ENCODE measurements around the gene BRD8.
"Not testable (repeated sequence)": the region's sequence is repeated elsewhere in the genome, so short reads cannot be mapped to it uniquely, and the experiment has no call there.

The BRD8 gene

GRCh38 chr5:138157626-138158025 lies 20.8 kb downstream of the BRD8 start:
- DNase-seq (ENCODE audit: low read depth), result no peak

GRCh38 chr5:138155977-138156376 lies 22.5 kb downstream of the BRD8 start:
- DNase-seq (ENCODE audit: low read depth), result not testable (repeated sequence)

GRCh38 chr5:138149530-138149929 lies 28.9 kb downstream of the BRD8 start:
- no peak for DNase-seq (ENCODE audit: low read depth)

- DNase-seq (ENCODE audit: low read depth), result no peak
These were observed 29.6 kb downstream of the BRD8 start for GRCh38 chr5:138148811-138149210.

- not testable (repeated sequence) for DNase-seq (ENCODE audit: low read depth)
These were observed 34.9 kb downstream of the BRD8 start for GRCh38 chr5:138143578-138143977.

GRCh38 chr5:138141734-138142133 lies 36.7 kb downstream of the BRD8 start:
- DNase-seq (ENCODE audit: low read depth), result no peak

- DNase-seq (ENCODE audit: low read depth), result no peak
These were observed 38.2 kb downstream of the BRD8 start for GRCh38 chr5:138140268-138140667.

GRCh38 chr5:138139781-138140090 lies 38.7 kb downstream of the BRD8 start:
- DNase-seq (ENCODE audit: low read depth), result no peak

GRCh38 chr5:138138949-138139780 lies 39.3 kb downstream of the BRD8 start, which contains the start of gene NME5:
Gene NME5, minus strand, starts transcription at chr5:138139428. Its CDS starts 648 bp downstream, at chr5:138138780.
- DNase-seq (ENCODE audit: low read depth), result no peak

- DNase-seq (ENCODE audit: low read depth), result no peak
These were observed 45.9 kb downstream of the BRD8 start for GRCh38 chr5:138132543-138132942.

- no peak for DNase-seq (ENCODE audit: low read depth)
These were observed 49.1 kb downstream of the BRD8 start for GRCh38 chr5:138129347-138129746.

- DNase-seq (ENCODE audit: low read depth), result no peak
These were observed 50.1 kb downstream of the BRD8 start for GRCh38 chr5:138128334-138128733.

GRCh38 chr5:138115254-138115653 lies 63.2 kb downstream of the BRD8 start:
- DNase-seq (ENCODE audit: low read depth), result no peak

GRCh38 chr5:138111937-138112336 lies 66.5 kb downstream of the BRD8 start:
- DNase-seq (ENCODE audit: low read depth), result no peak

GRCh38 chr5:138111181-138111580 lies 67.2 kb downstream of the BRD8 start:
- no peak for DNase-seq (ENCODE audit: low read depth)

GRCh38 chr5:138110266-138110963 lies 68.0 kb downstream of the BRD8 start:
- no peak for DNase-seq (ENCODE audit: low read depth)

- DNase-seq (ENCODE audit: low read depth), result no peak
These were observed 68.8 kb downstream of the BRD8 start for GRCh38 chr5:138109463-138110265.

GRCh38 chr5:138107213-138107612 lies 71.2 kb downstream of the BRD8 start:
- DNase-seq (ENCODE audit: low read depth), result no peak

GRCh38 chr5:138105709-138106108 lies 72.7 kb downstream of the BRD8 start:
- no peak for DNase-seq (ENCODE audit: low read depth)

GRCh38 chr5:138103319-138103637 lies 75.2 kb downstream of the BRD8 start:
- no peak for DNase-seq (ENCODE audit: low read depth)

GRCh38 chr5:138102454-138103318 lies 75.7 kb downstream of the BRD8 start:
- DNase-seq (ENCODE audit: low read depth), result no peak
